ENCODE data around the gene PPP2R2B.

DNA sequence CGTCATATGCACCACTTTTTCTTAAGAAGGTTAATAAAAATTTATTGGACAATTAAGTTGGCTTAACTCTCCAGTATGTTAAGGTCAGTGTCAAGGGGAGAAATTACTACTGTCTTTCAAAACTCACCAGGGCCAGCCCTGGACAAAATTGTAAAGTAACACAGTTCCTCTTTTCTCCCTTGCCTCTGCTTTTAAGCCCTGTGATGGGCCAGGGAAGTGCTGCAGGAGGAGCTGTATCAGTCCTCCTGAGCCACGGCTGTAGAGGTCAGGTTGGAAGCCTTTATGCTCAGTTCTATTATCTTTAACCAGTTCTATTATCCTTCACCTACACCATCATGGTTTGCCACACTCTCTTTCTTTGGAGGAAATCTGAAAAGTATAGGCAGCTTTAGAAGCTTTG, 11.5 kb upstream of the PPP2R2B start:
- no peak for TF ChIP-seq POLR2A (IDR thresholded peaks at IDR 0.05)
- TF ChIP-seq, protein P1, sequence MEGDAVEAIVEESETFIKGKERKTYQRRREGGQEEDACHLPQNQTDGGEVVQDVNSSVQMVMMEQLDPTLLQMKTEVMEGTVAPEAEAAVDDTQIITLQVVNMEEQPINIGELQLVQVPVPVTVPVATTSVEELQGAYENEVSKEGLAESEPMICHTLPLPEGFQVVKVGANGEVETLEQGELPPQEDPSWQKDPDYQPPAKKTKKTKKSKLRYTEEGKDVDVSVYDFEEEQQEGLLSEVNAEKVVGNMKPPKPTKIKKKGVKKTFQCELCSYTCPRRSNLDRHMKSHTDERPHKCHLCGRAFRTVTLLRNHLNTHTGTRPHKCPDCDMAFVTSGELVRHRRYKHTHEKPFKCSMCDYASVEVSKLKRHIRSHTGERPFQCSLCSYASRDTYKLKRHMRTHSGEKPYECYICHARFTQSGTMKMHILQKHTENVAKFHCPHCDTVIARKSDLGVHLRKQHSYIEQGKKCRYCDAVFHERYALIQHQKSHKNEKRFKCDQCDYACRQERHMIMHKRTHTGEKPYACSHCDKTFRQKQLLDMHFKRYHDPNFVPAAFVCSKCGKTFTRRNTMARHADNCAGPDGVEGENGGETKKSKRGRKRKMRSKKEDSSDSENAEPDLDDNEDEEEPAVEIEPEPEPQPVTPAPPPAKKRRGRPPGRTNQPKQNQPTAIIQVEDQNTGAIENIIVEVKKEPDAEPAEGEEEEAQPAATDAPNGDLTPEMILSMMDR (IDR thresholded peaks at IDR 0.05): no peak
